ENCODE measurements around the gene MVB12A. TPM values are rescaled to one million over a fixed set of nuclear protein-coding genes. Genes with fewer than 3 reads are reported as not detected.
A peak's percentile ranks its signal among the peaks of the same experiment; 100 is the strongest.

The MVB12A gene
- total and polyA plus RNA-seq, 9 of the 15 experiments (the other 6 are each of a cell fraction or from before 2014, with no cell fraction given), result 1.2 to 46.2 (median 22.4) TPM

DNA sequence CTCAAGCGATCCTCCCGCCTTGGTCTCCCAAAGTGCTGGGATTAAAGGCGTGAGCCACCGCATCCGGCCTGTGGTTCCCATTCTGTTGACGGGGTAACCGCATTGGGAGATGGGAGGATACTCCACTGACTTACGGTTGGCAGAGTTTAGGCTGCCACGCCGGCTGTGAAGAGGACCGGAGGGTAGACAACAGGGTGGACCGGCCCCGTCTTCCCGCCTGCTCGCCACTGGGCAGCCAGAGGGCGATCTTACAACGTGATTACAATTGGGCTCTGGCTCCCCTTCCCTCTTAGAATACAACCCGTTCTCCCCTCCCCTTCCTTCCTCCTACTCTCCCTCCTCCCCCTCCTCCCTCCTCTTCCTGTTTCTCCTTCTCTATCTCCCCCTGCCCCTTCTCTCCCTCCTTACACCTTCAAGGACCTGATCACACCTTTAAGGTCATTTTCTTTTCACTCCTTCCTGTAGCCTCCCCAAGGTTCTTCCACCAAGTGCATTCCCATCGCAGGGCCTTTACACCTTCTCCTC is 24.9 kb upstream of the MVB12A start (continued):
- TF ChIP-seq, protein P1, sequence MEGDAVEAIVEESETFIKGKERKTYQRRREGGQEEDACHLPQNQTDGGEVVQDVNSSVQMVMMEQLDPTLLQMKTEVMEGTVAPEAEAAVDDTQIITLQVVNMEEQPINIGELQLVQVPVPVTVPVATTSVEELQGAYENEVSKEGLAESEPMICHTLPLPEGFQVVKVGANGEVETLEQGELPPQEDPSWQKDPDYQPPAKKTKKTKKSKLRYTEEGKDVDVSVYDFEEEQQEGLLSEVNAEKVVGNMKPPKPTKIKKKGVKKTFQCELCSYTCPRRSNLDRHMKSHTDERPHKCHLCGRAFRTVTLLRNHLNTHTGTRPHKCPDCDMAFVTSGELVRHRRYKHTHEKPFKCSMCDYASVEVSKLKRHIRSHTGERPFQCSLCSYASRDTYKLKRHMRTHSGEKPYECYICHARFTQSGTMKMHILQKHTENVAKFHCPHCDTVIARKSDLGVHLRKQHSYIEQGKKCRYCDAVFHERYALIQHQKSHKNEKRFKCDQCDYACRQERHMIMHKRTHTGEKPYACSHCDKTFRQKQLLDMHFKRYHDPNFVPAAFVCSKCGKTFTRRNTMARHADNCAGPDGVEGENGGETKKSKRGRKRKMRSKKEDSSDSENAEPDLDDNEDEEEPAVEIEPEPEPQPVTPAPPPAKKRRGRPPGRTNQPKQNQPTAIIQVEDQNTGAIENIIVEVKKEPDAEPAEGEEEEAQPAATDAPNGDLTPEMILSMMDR (IDR thresholded peaks at IDR 0.05 in 2 of 3, conservative IDR thresholded peaks at IDR 0.05 in 1 of 3; ENCODE audit: insufficient read depth in 2 of 3, low read depth in 1 of 3, low read length in 3 of 3), result peak; percentile 83 to 88 (median 85)
- TF ChIP-seq OTX1 (CRISPR knock-in tag; IDR thresholded peaks at IDR 0.05) (peak; percentile 97), ATF4 (CRISPR knock-in tag; IDR thresholded peaks at IDR 0.05) (no peak), DIDO1 (tag; IDR thresholded peaks at IDR 0.05; ENCODE audit: low read depth) (0 out of 2 replicates have a peak, but pooled peaks have one; percentile 34), RNF2 (IDR thresholded peaks at IDR 0.05) (no peak), SP1 (CRISPR knock-in tag; IDR thresholded peaks at IDR 0.05) (peak; percentile 76), NCOR1 (IDR thresholded peaks at IDR 0.05) (no peak), DACH1 (IDR thresholded peaks at IDR 0.05; ENCODE audit: partially characterized antibody) (peak; percentile 25), TRIM28 (IDR thresholded peaks at IDR 0.05) (0 out of 2 replicates have a peak, but pooled peaks have one; percentile 50), CBX2 (IDR thresholded peaks at IDR 0.05; ENCODE audit: insufficient read depth, low read length, poor library complexity, severe bottlenecking) (no peak), EP400 (IDR thresholded peaks at IDR 0.05) (peak; percentile 71), ZNF561 (CRISPR knock-in tag; conservative IDR thresholded peaks at IDR 0.05) (no peak), ZNF239 (CRISPR knock-in tag; IDR thresholded peaks at IDR 0.05) (no peak), NCOA1 (IDR thresholded peaks at IDR 0.05; ENCODE audit: low read depth) (peak; percentile 67; the same call in 1 of the 2 replicates), E2F3 (CRISPR knock-in tag; IDR thresholded peaks at IDR 0.05) (0 out of 2 replicates have a peak, but pooled peaks have one; percentile 54), CTBP1 (IDR thresholded peaks at IDR 0.05; ENCODE audit: borderline replicate concordance) (peak; percentile 63)
- TF ChIP-seq, protein P2, sequence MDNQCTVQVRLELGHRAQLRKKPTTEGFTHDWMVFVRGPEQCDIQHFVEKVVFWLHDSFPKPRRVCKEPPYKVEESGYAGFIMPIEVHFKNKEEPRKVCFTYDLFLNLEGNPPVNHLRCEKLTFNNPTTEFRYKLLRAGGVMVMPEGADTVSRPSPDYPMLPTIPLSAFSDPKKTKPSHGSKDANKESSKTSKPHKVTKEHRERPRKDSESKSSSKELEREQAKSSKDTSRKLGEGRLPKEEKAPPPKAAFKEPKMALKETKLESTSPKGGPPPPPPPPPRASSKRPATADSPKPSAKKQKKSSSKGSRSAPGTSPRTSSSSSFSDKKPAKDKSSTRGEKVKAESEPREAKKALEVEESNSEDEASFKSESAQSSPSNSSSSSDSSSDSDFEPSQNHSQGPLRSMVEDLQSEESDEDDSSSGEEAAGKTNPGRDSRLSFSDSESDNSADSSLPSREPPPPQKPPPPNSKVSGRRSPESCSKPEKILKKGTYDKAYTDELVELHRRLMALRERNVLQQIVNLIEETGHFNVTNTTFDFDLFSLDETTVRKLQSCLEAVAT (IDR thresholded peaks at IDR 0.05), result peak; percentile 76 to 92
- TF ChIP-seq, protein P3, sequence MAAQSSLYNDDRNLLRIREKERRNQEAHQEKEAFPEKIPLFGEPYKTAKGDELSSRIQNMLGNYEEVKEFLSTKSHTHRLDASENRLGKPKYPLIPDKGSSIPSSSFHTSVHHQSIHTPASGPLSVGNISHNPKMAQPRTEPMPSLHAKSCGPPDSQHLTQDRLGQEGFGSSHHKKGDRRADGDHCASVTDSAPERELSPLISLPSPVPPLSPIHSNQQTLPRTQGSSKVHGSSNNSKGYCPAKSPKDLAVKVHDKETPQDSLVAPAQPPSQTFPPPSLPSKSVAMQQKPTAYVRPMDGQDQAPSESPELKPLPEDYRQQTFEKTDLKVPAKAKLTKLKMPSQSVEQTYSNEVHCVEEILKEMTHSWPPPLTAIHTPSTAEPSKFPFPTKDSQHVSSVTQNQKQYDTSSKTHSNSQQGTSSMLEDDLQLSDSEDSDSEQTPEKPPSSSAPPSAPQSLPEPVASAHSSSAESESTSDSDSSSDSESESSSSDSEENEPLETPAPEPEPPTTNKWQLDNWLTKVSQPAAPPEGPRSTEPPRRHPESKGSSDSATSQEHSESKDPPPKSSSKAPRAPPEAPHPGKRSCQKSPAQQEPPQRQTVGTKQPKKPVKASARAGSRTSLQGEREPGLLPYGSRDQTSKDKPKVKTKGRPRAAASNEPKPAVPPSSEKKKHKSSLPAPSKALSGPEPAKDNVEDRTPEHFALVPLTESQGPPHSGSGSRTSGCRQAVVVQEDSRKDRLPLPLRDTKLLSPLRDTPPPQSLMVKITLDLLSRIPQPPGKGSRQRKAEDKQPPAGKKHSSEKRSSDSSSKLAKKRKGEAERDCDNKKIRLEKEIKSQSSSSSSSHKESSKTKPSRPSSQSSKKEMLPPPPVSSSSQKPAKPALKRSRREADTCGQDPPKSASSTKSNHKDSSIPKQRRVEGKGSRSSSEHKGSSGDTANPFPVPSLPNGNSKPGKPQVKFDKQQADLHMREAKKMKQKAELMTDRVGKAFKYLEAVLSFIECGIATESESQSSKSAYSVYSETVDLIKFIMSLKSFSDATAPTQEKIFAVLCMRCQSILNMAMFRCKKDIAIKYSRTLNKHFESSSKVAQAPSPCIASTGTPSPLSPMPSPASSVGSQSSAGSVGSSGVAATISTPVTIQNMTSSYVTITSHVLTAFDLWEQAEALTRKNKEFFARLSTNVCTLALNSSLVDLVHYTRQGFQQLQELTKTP (IDR thresholded peaks at IDR 0.05; ENCODE audit: low read depth in 1 of 2, partially characterized antibody in 2 of 2), result peak; percentile 79 to 80
- TF ChIP-seq, protein P4, sequence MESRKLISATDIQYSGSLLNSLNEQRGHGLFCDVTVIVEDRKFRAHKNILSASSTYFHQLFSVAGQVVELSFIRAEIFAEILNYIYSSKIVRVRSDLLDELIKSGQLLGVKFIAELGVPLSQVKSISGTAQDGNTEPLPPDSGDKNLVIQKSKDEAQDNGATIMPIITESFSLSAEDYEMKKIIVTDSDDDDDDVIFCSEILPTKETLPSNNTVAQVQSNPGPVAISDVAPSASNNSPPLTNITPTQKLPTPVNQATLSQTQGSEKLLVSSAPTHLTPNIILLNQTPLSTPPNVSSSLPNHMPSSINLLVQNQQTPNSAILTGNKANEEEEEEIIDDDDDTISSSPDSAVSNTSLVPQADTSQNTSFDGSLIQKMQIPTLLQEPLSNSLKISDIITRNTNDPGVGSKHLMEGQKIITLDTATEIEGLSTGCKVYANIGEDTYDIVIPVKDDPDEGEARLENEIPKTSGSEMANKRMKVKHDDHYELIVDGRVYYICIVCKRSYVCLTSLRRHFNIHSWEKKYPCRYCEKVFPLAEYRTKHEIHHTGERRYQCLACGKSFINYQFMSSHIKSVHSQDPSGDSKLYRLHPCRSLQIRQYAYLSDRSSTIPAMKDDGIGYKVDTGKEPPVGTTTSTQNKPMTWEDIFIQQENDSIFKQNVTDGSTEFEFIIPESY (CRISPR knock-in tag; IDR thresholded peaks at IDR 0.05), result peak; percentile 94
